Measurements from ENCODE around the gene RPSA.

DNA sequence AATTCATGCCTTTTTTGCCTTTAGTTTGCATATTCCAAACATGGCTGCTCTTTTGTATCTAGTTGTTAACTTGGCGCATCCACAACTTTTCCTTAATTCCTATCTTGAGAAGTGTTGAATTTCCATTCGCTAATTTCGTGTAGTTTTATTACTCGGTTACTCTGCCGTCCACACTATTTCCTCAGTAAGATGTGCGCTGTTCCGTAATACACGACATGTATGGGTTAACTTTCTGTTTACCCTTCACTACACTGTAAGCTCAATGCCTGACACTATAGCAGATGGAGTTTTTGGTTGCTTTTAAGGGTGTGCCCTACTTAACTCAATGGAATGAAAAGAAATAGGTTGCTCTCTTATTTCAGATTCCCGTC lies 724 bp downstream of the RPSA start:
- no peak for TF ChIP-seq EZH2 (IDR thresholded peaks at IDR 0.05; ENCODE audit: low read length)
- TF ChIP-seq CTCF (optimal IDR thresholded peaks at IDR 0.05 in 1 of 3, IDR thresholded peaks at IDR 0.05 in 1 of 3, conservative IDR thresholded peaks at IDR 0.05 in 1 of 3; ENCODE audit: extremely low read depth in 1 of 3, insufficient read depth in 2 of 3, low read length in 3 of 3), result no peak
